H1 (cell line): Measurements from ENCODE around the gene MGAT5. TPM values are rescaled to one million over a fixed set of nuclear protein-coding genes. Genes with fewer than 3 reads are reported as not detected.

ENCODE experiments used
- CTCF ChIA-PET: fragments of 300-600 bp; sonication (Branson Sonifier 250); formaldehyde crosslinking; loops from one replicate; lab custom pipeline; 2021; ENCODE audit not compliant: partially characterized antibody; lab: Charles Lee
- POLR2A ChIA-PET: fragments of 300-600 bp; sonication (Branson Sonifier 250); formaldehyde crosslinking; loops from one replicate; lab custom pipeline; 2021; ENCODE audit warnings: inconsistent platforms; ENCODE audit not compliant: partially characterized antibody; lab: Charles Lee
- DNase-seq, 2 experiments: peaks; one replicate each; pipeline versions ENCODE4 v3.0.0 to v3.0.0-alpha.2; 2010 to 2022; ENCODE audit warnings: low spot score in 2 of 2, low read depth in 1 of 2, mixed read lengths in 1 of 2
- FAIRE-seq: peaks from 2 replicates; lab custom pipeline; 2011; peaks lifted over from hg19 to GRCh38; lab: Jason Lieb, UNC
- H2AFZ ChIP-seq: 2 replicates; pipeline ENCODE4 v1.8.1; 2012; ENCODE audit warnings: low read length, inconsistent platforms
- H2AK5ac ChIP-seq: 2 replicates; pipeline ENCODE4 v1.6.1; 2013; ENCODE audit warnings: low read depth, low read length
- H2BK120ac ChIP-seq: replicated peaks from 2 replicates; pipeline ENCODE3; 2013; ENCODE audit warnings: low read depth, low read length, inconsistent platforms
- H2BK12ac ChIP-seq: 2 replicates; pipeline ENCODE4 v1.6.1; 2013; ENCODE audit warnings: low read depth, low read length
- H2BK15ac ChIP-seq: 2 replicates; pipeline ENCODE4 v1.6.1; 2013; ENCODE audit warnings: low read length
- H2BK20ac ChIP-seq: 2 replicates; pipeline ENCODE4 v1.6.1; 2013; ENCODE audit warnings: low read length
- H2BK5ac ChIP-seq: 2 replicates; pipeline ENCODE4 v1.6.1; 2013; ENCODE audit warnings: low read depth, low read length
- H3K14ac ChIP-seq: 2 replicates; pipeline ENCODE4 v1.6.1; 2013; ENCODE audit warnings: inconsistent platforms; ENCODE audit not compliant: insufficient read length
- H3K18ac ChIP-seq: 2 replicates; pipeline ENCODE4 v1.6.1; 2013; ENCODE audit warnings: low read length; ENCODE audit errors: extremely low read depth
- H3K23ac ChIP-seq: 2 replicates; pipeline ENCODE4 v1.6.1; 2013; ENCODE audit warnings: inconsistent platforms; ENCODE audit not compliant: insufficient read length
- H3K23me2 ChIP-seq: 2 replicates; pipeline ENCODE4 v1.6.1; 2013; ENCODE audit warnings: low read depth, low read length
- H3K27ac ChIP-seq: 2 replicates; pipeline ENCODE4 v1.6.1; 2011; ENCODE audit warnings: low read depth, low read length, inconsistent platforms
- H3K27me3 ChIP-seq, 4 experiments: replicated peaks in 1 of 4; 1 replicate in 1 of 4; 2 replicates in 3 of 4; pipeline versions ENCODE4 v1.6.1 to v1.8.1; 2011 to 2013; ENCODE audit warnings: low read length in 3 of 4, mild to moderate bottlenecking in 3 of 4, inconsistent platforms in 2 of 4, mixed read lengths in 2 of 4, moderate library complexity in 1 of 4; ENCODE audit not compliant: control insufficient read depth in 3 of 4, insufficient read depth in 3 of 4; ENCODE audit errors: extremely low read depth in 1 of 4
- H3K36me3 ChIP-seq, 4 experiments: 2 replicates each; pipeline versions ENCODE4 v1.6.1 to v1.8.1; 2011 to 2013; ENCODE audit warnings: mild to moderate bottlenecking in 4 of 4, low read length in 3 of 4, moderate library complexity in 2 of 4, control low read depth in 1 of 4, inconsistent platforms in 1 of 4; ENCODE audit not compliant: insufficient read depth in 4 of 4, control insufficient read depth in 2 of 4
- H3K4ac ChIP-seq: replicated peaks from 2 replicates; pipeline ENCODE3; 2013; ENCODE audit warnings: low read length, low read depth, mixed read lengths, inconsistent platforms; ENCODE audit not compliant: insufficient read length
- H3K4me1 ChIP-seq, 4 experiments: replicated peaks in 1 of 4; 1 replicate in 1 of 4; 2 replicates in 3 of 4; pipeline versions ENCODE4 v1.6.1 to v1.8.1; 2011 to 2013; ENCODE audit warnings: low read length in 3 of 4, inconsistent platforms in 2 of 4, mixed read lengths in 1 of 4; ENCODE audit not compliant: insufficient read depth in 4 of 4, control insufficient read depth in 3 of 4
- H3K4me2 ChIP-seq, 2 experiments: 2 replicates each; pipeline versions ENCODE4 v1.6.1 to v1.8.1; 2011 to 2013; ENCODE audit warnings: low read depth in 2 of 2, low read length in 2 of 2, control low read depth in 1 of 2, inconsistent platforms in 1 of 2, mild to moderate bottlenecking in 1 of 2; ENCODE audit not compliant: insufficient read depth in 1 of 2
- H3K4me3 ChIP-seq, 4 experiments: fragments of 200-600, 300-600 bp in 1 of 4; sonication (generic), shearing (Covaris generic), sonication (Bioruptor Twin) in 1 of 4; 2 replicates each; pipeline versions ENCODE4 v1.5.1 to v1.8.1; 2011 to 2016; ENCODE audit warnings: low read length in 4 of 4, low read depth in 3 of 4, control low read depth in 2 of 4, inconsistent platforms in 2 of 4, mild to moderate bottlenecking in 2 of 4, mixed read lengths in 1 of 4, moderate library complexity in 1 of 4; ENCODE audit not compliant: insufficient read depth in 2 of 4; ENCODE audit errors: extremely low read depth in 1 of 4
- H3K56ac ChIP-seq: replicated peaks from 2 replicates; pipeline ENCODE3; 2013; ENCODE audit warnings: low read depth, mild to moderate bottlenecking, mixed read lengths, low read length, inconsistent platforms; ENCODE audit not compliant: insufficient read length
- H3K79me1 ChIP-seq: 2 replicates; pipeline ENCODE4 v1.6.1; 2013; ENCODE audit warnings: low read depth, low read length, control low read depth
- H3K79me2 ChIP-seq, 2 experiments: 2 replicates each; pipeline versions ENCODE4 v1.6.1 to v1.8.1; 2012 to 2013; ENCODE audit warnings: low read length in 2 of 2, mild to moderate bottlenecking in 2 of 2, inconsistent platforms in 1 of 2; ENCODE audit not compliant: insufficient read depth in 2 of 2, control insufficient read depth in 1 of 2
- H3K9ac ChIP-seq, 4 experiments: replicated peaks in 1 of 4; 1 replicate in 1 of 4; 2 replicates in 3 of 4; pipeline versions ENCODE4 v1.6.1 to v1.8.1; 2011 to 2013; ENCODE audit warnings: low read depth in 3 of 4, low read length in 3 of 4, control low read depth in 2 of 4, mild to moderate bottlenecking in 2 of 4, moderate library complexity in 2 of 4, inconsistent platforms in 1 of 4; ENCODE audit errors: extremely low read depth in 1 of 4
- H3K9me3 ChIP-seq, 2 experiments: 2 replicates each; pipeline versions ENCODE4 v1.6.1 to v1.8.1; 2012 to 2013; ENCODE audit warnings: mild to moderate bottlenecking in 2 of 2, moderate library complexity in 2 of 2, control low read depth in 1 of 2, inconsistent platforms in 1 of 2, low read depth in 1 of 2, low read length in 1 of 2, mixed read lengths in 1 of 2; ENCODE audit not compliant: insufficient read depth in 2 of 2
- H4K20me1 ChIP-seq, 2 experiments: replicated peaks in 1 of 2; 2 replicates each; pipeline versions ENCODE3 to v1.8.1; 2011 to 2013; ENCODE audit warnings: inconsistent platforms in 2 of 2, low read length in 2 of 2, mild to moderate bottlenecking in 1 of 2; ENCODE audit not compliant: insufficient read depth in 2 of 2, control insufficient read depth in 1 of 2
- H4K5ac ChIP-seq: 2 replicates; pipeline ENCODE4 v1.6.1; 2013; ENCODE audit warnings: low read length, low read depth, mixed read lengths, inconsistent platforms; ENCODE audit not compliant: insufficient read length
- H4K8ac ChIP-seq: 2 replicates; pipeline ENCODE4 v1.8.0; 2013; ENCODE audit warnings: mild to moderate bottlenecking, moderate library complexity, low read length, inconsistent platforms; ENCODE audit not compliant: insufficient read depth; ENCODE audit errors: extremely low read depth
- H4K91ac ChIP-seq: replicated peaks from 2 replicates; pipeline ENCODE3; 2013; ENCODE audit warnings: low read length, mixed read lengths, inconsistent platforms; ENCODE audit not compliant: insufficient read length
- BACH1 ChIP-seq: IDR thresholded peaks from 2 replicates; pipeline ENCODE4 v1.6.1; 2012; ENCODE audit warnings: low read length, improper control_type of control experiment
- BCL11A ChIP-seq, 2 experiments: IDR thresholded peaks; one replicate each; pipeline ENCODE4 v1.6.1; 2011; ENCODE audit warnings: low read depth in 2 of 2, low read length in 2 of 2, mild to moderate bottlenecking in 2 of 2
- CBX8 ChIP-seq: fragments of 300-800, 300-1000 bp; sonication (generic); IDR thresholded peaks from 2 replicates; pipeline ENCODE4 v1.7.1; 2016; ENCODE audit warnings: low read depth, low read length, borderline replicate concordance
- CREB1 ChIP-seq: IDR thresholded peaks from 2 replicates; pipeline ENCODE4 v1.6.1; 2012; ENCODE audit warnings: inconsistent platforms
- FOSL1 ChIP-seq: IDR thresholded peaks from 2 replicates; pipeline ENCODE4 v1.6.1; 2011; ENCODE audit warnings: mild to moderate bottlenecking, low read depth, low read length, moderate library complexity; ENCODE audit not compliant: insufficient read depth
- NANOG ChIP-seq: IDR thresholded peaks from 2 replicates; pipeline ENCODE4 v1.6.1; 2011; ENCODE audit warnings: low read length, low read depth, mild to moderate bottlenecking, inconsistent platforms; ENCODE audit not compliant: insufficient read depth, poor library complexity, severe bottlenecking
- NRF1 ChIP-seq: IDR thresholded peaks from 2 replicates; pipeline ENCODE4 v1.6.1; 2011; ENCODE audit warnings: mild to moderate bottlenecking, low read depth, low read length, improper control_type of control experiment
- RBBP5 ChIP-seq: IDR thresholded peaks from 2 replicates; pipeline ENCODE4 v1.7.1; 2012; ENCODE audit warnings: low read depth, mild to moderate bottlenecking, inconsistent platforms, low read length, moderate library complexity, borderline replicate concordance
- TBP ChIP-seq: IDR thresholded peaks from 2 replicates; pipeline ENCODE4 v1.6.1; 2011; ENCODE audit warnings: low read depth, low read length, improper control_type of control experiment
- YY1 ChIP-seq: IDR thresholded peaks from 2 replicates; pipeline ENCODE4 v1.6.1; 2011; ENCODE audit warnings: low read depth, mild to moderate bottlenecking, low read length
- WGBS, 2 experiments: shearing (Covaris generic) in 1 of 2; methylation state at CpG; one replicate each; pipeline versions ENCODE4 v1.1.6 to v1.1.7; 2013 to 2015; ENCODE audit warnings: low lambda C conversion rate in 2 of 2, mixed read lengths in 2 of 2, inconsistent platforms in 1 of 2, low coverage in 1 of 2, missing lambda C conversion rate in 1 of 2; ENCODE audit not compliant: insufficient replicate concordance in 2 of 2, insufficient coverage in 1 of 2, insufficient read length in 1 of 2; ENCODE audit errors: extremely low coverage in 1 of 2, missing lambda C conversion rate in 1 of 2; 5-methylcytosine and 5-hydroxymethylcytosine counted together
- polyA plus RNA-seq, 7 experiments: library from polyadenylated mRNA; depleted of rRNA in 3 of 7; stranded (reverse) in 5 of 7; unstranded in 2 of 7; fragments of >200 nt in 5 of 7; fragments of 200-250 nt in 2 of 7; gene quantifications; 1 replicate in 5 of 7; 2 replicates in 1 of 7; 4 replicates in 1 of 7; pipeline versions ENCODE4 v1.2.1 to v1.2.3, GENCODE V29; 2011 to 2013; ENCODE audit warnings: missing spikeins in 2 of 7, mixed read lengths in 2 of 7
- total RNA-seq: library from RNA; stranded (reverse); fragmentation: NEBNext Ultra II Directional; extraction: Animal tissue kit (Norgen Biotek cat#: 25700); gene quantifications from 2 replicates; pipeline ENCODE4 v1.2.1, GENCODE V29; 2021
- TF ChIP-seq, protein P1 (sequence below): IDR thresholded peaks from 2 replicates; pipeline ENCODE4 v1.6.1; 2012; ENCODE audit warnings: inconsistent platforms
- TF ChIP-seq, protein P2 (sequence below): IDR thresholded peaks from 2 replicates; pipeline ENCODE4 v1.6.1; 2011; ENCODE audit warnings: low read length, improper control_type of control experiment

Gene MGAT5
- total and polyA plus RNA-seq, 2 of the 8 experiments (the other 6 are each of a cell fraction or from before 2014, with no cell fraction given) = 11.2 to 49.2 TPM

DNA sequence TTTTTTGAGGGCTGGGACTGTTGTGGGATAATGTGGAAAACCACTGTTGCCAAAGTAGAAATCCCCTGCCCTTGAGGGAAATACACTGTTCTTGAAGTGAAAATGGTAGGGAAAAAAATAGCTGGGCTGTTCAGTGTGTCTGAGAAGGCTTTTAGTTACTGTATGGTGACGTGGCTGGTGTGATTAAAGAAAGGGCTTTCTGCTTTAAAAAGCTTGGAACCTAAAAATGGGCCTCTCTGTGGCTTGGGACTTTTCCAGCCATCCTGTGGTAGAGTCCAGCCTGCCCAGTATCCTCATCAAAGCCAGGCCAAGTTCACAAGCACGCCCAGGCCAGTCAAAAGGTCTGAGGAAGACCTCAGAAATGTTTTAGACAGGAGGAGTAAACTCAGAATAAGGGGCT, 6.8 kb downstream of the MGAT5 start:
- Histone ChIP-seq H2BK5ac (no peak overlapping the region; the same call in 1 of the 2 replicates), H3K36me3 (no peaks in the 10 kb centered on the region; a peak in 1 of 8 replicates), H3K27ac (no peak overlapping the region), H2AK5ac (peak overlapping the region; percentile 84; the same call in 1 of the 2 replicates), H3K4me1 (peaks cover 3 to 11% (median 8%) of the 10 kb centered on the region in 4 experiments; a peak in 6 of 7 replicates), H3K18ac (no peak overlapping the region), H4K20me1 (peaks cover 0 to 15% of the 10 kb centered on the region in 2 experiments), H3K9me3 (no peaks in the 10 kb centered on the region), H2BK120ac (no peak overlapping the region), H4K91ac (no peak overlapping the region), H2BK15ac (no peak overlapping the region), H3K4me3 (no peak overlapping the region), H3K79me2 (peaks cover 0 to 25% of the 10 kb centered on the region in 2 experiments; a peak in 1 of 4 replicates), H3K27me3 (no peaks in the 10 kb centered on the region), H3K56ac (no peak overlapping the region), H4K8ac (no peak overlapping the region), H2AFZ (no peak overlapping the region), H3K4me2 (peak overlapping the region; percentile 31 to 46; a peak in 1 of 4 replicates), H3K23ac (no peak overlapping the region), H3K79me1 (peaks cover 7% of the 10 kb centered on the region), H4K5ac (no peak overlapping the region), H2BK12ac (peak overlapping the region; percentile 88; the same call in 1 of the 2 replicates), H3K4ac (no peak overlapping the region), H3K14ac (no peak overlapping the region), H3K23me2 (no peaks in the 10 kb centered on the region), H2BK20ac (no peak overlapping the region), H3K9ac (no peak overlapping the region)
- TF ChIP-seq, protein P1, sequence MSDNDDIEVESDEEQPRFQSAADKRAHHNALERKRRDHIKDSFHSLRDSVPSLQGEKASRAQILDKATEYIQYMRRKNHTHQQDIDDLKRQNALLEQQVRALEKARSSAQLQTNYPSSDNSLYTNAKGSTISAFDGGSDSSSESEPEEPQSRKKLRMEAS = no peak
- TF ChIP-seq, protein P2, sequence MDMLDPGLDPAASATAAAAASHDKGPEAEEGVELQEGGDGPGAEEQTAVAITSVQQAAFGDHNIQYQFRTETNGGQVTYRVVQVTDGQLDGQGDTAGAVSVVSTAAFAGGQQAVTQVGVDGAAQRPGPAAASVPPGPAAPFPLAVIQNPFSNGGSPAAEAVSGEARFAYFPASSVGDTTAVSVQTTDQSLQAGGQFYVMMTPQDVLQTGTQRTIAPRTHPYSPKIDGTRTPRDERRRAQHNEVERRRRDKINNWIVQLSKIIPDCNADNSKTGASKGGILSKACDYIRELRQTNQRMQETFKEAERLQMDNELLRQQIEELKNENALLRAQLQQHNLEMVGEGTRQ = no peak
- TF ChIP-seq CREB1 (no peak), TBP (no peak), YY1 (no peak), CBX8 (no peak), BACH1 (no peak), RBBP5 (no peak), NRF1 (no peak), FOSL1 (no peak), NANOG (no peak), BCL11A (IDR thresholded peaks at IDR 0.05; ENCODE audit: low read depth in 2 of 2, low read length in 2 of 2) (no peak)
- ChIA-PET POLR2A (no interaction called here), CTCF (interaction anchor here (1.5 to 4.2 kb wide), 6 partner anchors 10 to 174 kb away, joined by 4 to 29 read pairs (median 10); no protein-coding TSS in a partner anchor)
- 90% methylated on average over 2 of the region's 2 CpGs; no CpG with 5 or more reads in 1 of the 2 experiments for WGBS, 2 experiments
- no peak for FAIRE-seq
- no peak for DNase-seq
